Erythroblast (primary cell): ENCODE results near the gene SLC39A11.

Source experiments
- DNase-seq, 2 experiments: peaks; one replicate each; lab custom pipeline; 2025; lab: John Stamatoyannopoulos, UW
- GATA1 ChIP-seq: IDR thresholded peaks from 2 replicates; pipeline ENCODE4 v1.6.1; 2011; ENCODE audit warnings: low read depth, mild to moderate bottlenecking, control low read depth, low read length, moderate library complexity
- POLR2A ChIP-seq: IDR thresholded peaks from 2 replicates; pipeline ENCODE4 v1.6.1; 2011; ENCODE audit warnings: mild to moderate bottlenecking, low read length

Gene SLC39A11

GRCh38 chr17:72989074-72989610, 103.3 kb downstream of the SLC39A11 start:
- no peak for TF ChIP-seq POLR2A
- TF ChIP-seq GATA1: no peak

GRCh38 chr17:72988451-72988850, 104.0 kb downstream of the SLC39A11 start:
- DNase-seq: no peak
- TF ChIP-seq GATA1: no peak
- TF ChIP-seq POLR2A: no peak

More at GRCh38 chr17:72989074-72989610, 103.3 kb downstream of the SLC39A11 start:
- no peak for DNase-seq

GRCh38 chr17:72987166-72987565, 105.3 kb downstream of the SLC39A11 start:
- no peak for DNase-seq
- TF ChIP-seq GATA1 (no peak), POLR2A (no peak)

- peak; percentile 73 to 81 for DNase-seq
Measured at GRCh38 chr17:72985882-72986720, 106.4 kb downstream of the SLC39A11 start.

GRCh38 chr17:72984926-72985325, 107.6 kb downstream of the SLC39A11 start:
- no peak for DNase-seq
- TF ChIP-seq POLR2A (no peak), GATA1 (no peak)

More at GRCh38 chr17:72985882-72986720, 106.4 kb downstream of the SLC39A11 start:
- no peak for TF ChIP-seq POLR2A
- no peak for TF ChIP-seq GATA1

- DNase-seq: no peak
- TF ChIP-seq GATA1 (no peak), POLR2A (no peak)
Measured at GRCh38 chr17:72984145-72984925, 108.2 kb downstream of the SLC39A11 start.

- DNase-seq: no peak
- TF ChIP-seq POLR2A: no peak
- no peak for TF ChIP-seq GATA1
Measured at GRCh38 chr17:72982680-72983079, 109.8 kb downstream of the SLC39A11 start.

GRCh38 chr17:72978593-72979218, 113.8 kb downstream of the SLC39A11 start:
- DNase-seq: peak; percentile 17 to 44
- TF ChIP-seq POLR2A: no peak
- TF ChIP-seq GATA1: no peak

- no peak for DNase-seq
- TF ChIP-seq GATA1 (no peak), POLR2A (no peak)
Measured at GRCh38 chr17:72977771-72978417, 114.6 kb downstream of the SLC39A11 start.

GRCh38 chr17:72976971-72977770, 115.3 kb downstream of the SLC39A11 start:
- DNase-seq: peak in 1 of 2 experiments; percentile 15
- TF ChIP-seq POLR2A (no peak), GATA1 (no peak)

GRCh38 chr17:72975509-72975908, 117.0 kb downstream of the SLC39A11 start:
- no peak for TF ChIP-seq GATA1
- no peak for TF ChIP-seq POLR2A
- DNase-seq: no peak

- no peak for DNase-seq
- TF ChIP-seq GATA1: no peak
- TF ChIP-seq POLR2A: no peak
Measured at GRCh38 chr17:72974605-72975232, 117.8 kb downstream of the SLC39A11 start.
